Measurements from ENCODE around the gene LEFTY1. TPM values are rescaled to one million over a fixed set of nuclear protein-coding genes. Genes with fewer than 3 reads are reported as not detected.

LEFTY1 gene
- total and polyA plus RNA-seq, 2 of the 13 experiments (the other 11 are each of a cell fraction or from before 2014, with no cell fraction given), result 0.29 to 0.79 TPM

DNA sequence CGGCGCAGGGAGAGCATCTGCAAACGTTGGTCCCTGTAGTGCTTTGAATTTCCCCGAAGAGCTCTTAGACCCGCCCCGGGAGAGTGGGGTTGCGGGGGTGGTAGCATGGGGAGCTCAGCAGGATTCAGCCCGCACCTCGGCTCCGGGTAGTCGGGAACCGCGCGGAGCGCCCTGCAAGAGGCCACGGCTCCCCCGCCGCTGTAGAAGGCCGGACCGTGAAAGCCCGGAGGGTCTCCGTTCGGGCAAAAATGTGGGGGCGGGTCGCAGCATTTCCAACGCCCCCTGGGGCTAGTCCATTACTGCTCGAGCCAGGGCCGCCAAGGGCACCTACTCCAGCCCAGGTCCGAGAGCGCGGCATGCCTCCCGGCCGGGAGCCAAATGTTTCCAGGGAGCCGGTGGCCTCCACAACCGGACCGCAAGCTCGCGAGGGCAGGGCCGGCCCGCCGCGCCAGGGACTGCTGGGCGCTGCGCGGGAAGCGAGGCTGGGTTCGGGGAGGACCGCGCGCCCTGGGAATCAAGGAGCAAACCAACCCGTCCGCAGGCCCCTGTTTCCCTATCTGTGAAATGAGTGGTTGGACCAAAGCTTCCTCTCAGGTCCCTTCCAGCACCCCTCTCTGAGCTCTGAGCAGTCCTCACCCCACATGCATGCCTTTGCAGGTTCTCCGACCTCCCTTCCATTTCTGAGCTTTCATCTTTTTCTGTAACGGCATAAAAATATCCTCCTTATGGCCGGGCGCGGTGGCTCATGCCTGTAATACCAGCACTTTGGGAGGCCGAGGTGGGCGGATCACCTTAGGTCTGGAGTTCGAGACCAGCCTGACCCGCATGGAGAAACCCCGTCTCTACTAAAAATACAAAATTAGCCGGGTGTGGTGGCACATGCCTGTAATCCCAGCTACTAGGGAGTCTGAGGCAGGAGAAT lies 6.0 kb downstream of the LEFTY1 start (continued):
- TF ChIP-seq BORCS8-MEF2B (CRISPR knock-in tag; IDR thresholded peaks at IDR 0.05) (no peak), ZNF703 (CRISPR knock-in tag; IDR thresholded peaks at IDR 0.05; ENCODE audit: borderline replicate concordance) (no peak), TBX3 (IDR thresholded peaks at IDR 0.05; ENCODE audit: borderline replicate concordance) (no peak), RARA (CRISPR knock-in tag; IDR thresholded peaks at IDR 0.05) (no peak), ARNTL (CRISPR knock-in tag; IDR thresholded peaks at IDR 0.05) (no peak), ZNF547 (CRISPR knock-in tag; IDR thresholded peaks at IDR 0.05) (0 out of 2 replicates have a peak, but pooled peaks have one; percentile 62), RBFOX2 (IDR thresholded peaks at IDR 0.05; ENCODE audit: low read depth, low read length) (peak; percentile 0; the same call in 1 of the 2 replicates), MXI1 (IDR thresholded peaks at IDR 0.05; ENCODE audit: borderline replicate concordance, low read depth, low read length) (no peak), ZSCAN22 (CRISPR knock-in tag; IDR thresholded peaks at IDR 0.05) (no peak), ARNT (IDR thresholded peaks at IDR 0.05) (no peak), SMC3 (IDR thresholded peaks at IDR 0.05; ENCODE audit: low read length) (no peak), KLF9 (CRISPR knock-in tag; IDR thresholded peaks at IDR 0.05; ENCODE audit: low read depth) (no peak), ZMYM2 (CRISPR knock-in tag; IDR thresholded peaks at IDR 0.05) (peak; percentile 52; the same call in 1 of the 2 replicates), SMYD3 (CRISPR knock-in tag; IDR thresholded peaks at IDR 0.05) (no peak)
- TF ChIP-seq, protein P1, sequence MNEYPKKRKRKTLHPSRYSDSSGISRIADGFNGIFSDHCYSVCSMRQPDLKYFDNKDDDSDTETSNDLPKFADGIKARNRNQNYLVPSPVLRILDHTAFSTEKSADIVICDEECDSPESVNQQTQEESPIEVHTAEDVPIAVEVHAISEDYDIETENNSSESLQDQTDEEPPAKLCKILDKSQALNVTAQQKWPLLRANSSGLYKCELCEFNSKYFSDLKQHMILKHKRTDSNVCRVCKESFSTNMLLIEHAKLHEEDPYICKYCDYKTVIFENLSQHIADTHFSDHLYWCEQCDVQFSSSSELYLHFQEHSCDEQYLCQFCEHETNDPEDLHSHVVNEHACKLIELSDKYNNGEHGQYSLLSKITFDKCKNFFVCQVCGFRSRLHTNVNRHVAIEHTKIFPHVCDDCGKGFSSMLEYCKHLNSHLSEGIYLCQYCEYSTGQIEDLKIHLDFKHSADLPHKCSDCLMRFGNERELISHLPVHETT (CRISPR knock-in tag; conservative IDR thresholded peaks at IDR 0.05), result 0 out of 2 replicates have a peak, but pooled peaks have one; percentile 32
- TF ChIP-seq, protein P2, sequence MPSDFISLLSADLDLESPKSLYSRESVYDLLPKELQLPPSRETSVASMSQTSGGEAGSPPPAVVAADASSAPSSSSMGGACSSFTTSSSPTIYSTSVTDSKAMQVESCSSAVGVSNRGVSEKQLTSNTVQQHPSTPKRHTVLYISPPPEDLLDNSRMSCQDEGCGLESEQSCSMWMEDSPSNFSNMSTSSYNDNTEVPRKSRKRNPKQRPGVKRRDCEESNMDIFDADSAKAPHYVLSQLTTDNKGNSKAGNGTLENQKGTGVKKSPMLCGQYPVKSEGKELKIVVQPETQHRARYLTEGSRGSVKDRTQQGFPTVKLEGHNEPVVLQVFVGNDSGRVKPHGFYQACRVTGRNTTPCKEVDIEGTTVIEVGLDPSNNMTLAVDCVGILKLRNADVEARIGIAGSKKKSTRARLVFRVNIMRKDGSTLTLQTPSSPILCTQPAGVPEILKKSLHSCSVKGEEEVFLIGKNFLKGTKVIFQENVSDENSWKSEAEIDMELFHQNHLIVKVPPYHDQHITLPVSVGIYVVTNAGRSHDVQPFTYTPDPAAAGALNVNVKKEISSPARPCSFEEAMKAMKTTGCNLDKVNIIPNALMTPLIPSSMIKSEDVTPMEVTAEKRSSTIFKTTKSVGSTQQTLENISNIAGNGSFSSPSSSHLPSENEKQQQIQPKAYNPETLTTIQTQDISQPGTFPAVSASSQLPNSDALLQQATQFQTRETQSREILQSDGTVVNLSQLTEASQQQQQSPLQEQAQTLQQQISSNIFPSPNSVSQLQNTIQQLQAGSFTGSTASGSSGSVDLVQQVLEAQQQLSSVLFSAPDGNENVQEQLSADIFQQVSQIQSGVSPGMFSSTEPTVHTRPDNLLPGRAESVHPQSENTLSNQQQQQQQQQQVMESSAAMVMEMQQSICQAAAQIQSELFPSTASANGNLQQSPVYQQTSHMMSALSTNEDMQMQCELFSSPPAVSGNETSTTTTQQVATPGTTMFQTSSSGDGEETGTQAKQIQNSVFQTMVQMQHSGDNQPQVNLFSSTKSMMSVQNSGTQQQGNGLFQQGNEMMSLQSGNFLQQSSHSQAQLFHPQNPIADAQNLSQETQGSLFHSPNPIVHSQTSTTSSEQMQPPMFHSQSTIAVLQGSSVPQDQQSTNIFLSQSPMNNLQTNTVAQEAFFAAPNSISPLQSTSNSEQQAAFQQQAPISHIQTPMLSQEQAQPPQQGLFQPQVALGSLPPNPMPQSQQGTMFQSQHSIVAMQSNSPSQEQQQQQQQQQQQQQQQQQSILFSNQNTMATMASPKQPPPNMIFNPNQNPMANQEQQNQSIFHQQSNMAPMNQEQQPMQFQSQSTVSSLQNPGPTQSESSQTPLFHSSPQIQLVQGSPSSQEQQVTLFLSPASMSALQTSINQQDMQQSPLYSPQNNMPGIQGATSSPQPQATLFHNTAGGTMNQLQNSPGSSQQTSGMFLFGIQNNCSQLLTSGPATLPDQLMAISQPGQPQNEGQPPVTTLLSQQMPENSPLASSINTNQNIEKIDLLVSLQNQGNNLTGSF (CRISPR knock-in tag; IDR thresholded peaks at IDR 0.05), result no peak
- TF ChIP-seq, protein P3, sequence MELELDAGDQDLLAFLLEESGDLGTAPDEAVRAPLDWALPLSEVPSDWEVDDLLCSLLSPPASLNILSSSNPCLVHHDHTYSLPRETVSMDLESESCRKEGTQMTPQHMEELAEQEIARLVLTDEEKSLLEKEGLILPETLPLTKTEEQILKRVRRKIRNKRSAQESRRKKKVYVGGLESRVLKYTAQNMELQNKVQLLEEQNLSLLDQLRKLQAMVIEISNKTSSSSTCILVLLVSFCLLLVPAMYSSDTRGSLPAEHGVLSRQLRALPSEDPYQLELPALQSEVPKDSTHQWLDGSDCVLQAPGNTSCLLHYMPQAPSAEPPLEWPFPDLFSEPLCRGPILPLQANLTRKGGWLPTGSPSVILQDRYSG (CRISPR knock-in tag; IDR thresholded peaks at IDR 0.05), result 0 out of 2 replicates have a peak, but pooled peaks have one; percentile 20
- TF ChIP-seq, protein P4, sequence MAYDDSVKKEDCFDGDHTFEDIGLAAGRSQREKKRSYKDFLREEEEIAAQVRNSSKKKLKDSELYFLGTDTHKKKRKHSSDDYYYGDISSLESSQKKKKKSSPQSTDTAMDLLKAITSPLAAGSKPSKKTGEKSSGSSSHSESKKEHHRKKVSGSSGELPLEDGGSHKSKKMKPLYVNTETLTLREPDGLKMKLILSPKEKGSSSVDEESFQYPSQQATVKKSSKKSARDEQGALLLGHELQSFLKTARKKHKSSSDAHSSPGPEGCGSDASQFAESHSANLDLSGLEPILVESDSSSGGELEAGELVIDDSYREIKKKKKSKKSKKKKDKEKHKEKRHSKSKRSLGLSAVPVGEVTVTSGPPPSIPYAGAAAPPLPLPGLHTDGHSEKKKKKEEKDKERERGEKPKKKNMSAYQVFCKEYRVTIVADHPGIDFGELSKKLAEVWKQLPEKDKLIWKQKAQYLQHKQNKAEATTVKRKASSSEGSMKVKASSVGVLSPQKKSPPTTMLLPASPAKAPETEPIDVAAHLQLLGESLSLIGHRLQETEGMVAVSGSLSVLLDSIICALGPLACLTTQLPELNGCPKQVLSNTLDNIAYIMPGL (CRISPR knock-in tag; IDR thresholded peaks at IDR 0.05; ENCODE audit: borderline replicate concordance in 1 of 2, low read depth in 1 of 2), result peak in 1 of 2 experiments; percentile 84; a peak in 2 of 4 replicates
- TF ChIP-seq, protein P5, sequence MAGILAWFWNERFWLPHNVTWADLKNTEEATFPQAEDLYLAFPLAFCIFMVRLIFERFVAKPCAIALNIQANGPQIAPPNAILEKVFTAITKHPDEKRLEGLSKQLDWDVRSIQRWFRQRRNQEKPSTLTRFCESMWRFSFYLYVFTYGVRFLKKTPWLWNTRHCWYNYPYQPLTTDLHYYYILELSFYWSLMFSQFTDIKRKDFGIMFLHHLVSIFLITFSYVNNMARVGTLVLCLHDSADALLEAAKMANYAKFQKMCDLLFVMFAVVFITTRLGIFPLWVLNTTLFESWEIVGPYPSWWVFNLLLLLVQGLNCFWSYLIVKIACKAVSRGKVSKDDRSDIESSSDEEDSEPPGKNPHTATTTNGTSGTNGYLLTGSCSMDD (CRISPR knock-in tag; IDR thresholded peaks at IDR 0.05), result no peak
